Stimulated activated CD4-positive, alpha-beta T cell treated with anti-CD3 and anti-CD28 coated beads, TNF-alpha, amount 100 ng/mL, for 4 hours (primary cell): ENCODE results near the gene HGD.

Experiments
- DNase-seq, 3 experiments: peaks; one replicate each; pipeline ENCODE4 v3.0.0-alpha.2; 2020; ENCODE audit warnings: low read depth in 3 of 3

The HGD gene

DNA sequence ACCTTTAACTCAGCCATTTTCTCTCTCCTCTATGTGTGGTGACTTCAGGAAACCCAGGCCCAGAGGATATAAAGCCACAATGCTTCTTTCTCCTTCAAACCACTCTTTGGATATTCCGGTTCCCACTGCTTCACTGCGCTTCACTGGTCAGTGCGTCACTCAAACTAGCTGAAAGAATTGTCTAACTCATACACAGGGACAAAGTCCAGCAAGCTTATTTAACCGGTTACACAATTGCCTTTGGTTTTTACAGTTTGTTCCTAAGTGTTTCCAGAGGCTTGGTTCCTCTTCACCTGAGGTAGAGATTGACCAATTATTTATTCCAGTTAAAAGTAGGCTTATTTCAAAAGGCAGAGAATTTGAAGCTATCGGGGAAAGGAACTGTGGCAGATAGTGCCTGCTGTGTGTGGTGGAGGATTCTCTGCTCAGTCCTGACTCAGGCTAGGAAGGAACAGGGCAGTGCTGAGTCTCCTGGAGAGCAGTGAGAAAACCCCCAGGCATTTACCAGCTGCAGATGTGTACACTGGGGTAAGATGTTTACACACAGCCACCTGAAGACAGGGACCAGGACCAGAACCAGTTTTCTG is at the start of gene HGD:
Gene HGD (minus strand): TSS at position 145 of the 587 bp plus-strand sequence. CDS start 128 bp downstream, at position 17.
- DNase-seq: no peak

DNA sequence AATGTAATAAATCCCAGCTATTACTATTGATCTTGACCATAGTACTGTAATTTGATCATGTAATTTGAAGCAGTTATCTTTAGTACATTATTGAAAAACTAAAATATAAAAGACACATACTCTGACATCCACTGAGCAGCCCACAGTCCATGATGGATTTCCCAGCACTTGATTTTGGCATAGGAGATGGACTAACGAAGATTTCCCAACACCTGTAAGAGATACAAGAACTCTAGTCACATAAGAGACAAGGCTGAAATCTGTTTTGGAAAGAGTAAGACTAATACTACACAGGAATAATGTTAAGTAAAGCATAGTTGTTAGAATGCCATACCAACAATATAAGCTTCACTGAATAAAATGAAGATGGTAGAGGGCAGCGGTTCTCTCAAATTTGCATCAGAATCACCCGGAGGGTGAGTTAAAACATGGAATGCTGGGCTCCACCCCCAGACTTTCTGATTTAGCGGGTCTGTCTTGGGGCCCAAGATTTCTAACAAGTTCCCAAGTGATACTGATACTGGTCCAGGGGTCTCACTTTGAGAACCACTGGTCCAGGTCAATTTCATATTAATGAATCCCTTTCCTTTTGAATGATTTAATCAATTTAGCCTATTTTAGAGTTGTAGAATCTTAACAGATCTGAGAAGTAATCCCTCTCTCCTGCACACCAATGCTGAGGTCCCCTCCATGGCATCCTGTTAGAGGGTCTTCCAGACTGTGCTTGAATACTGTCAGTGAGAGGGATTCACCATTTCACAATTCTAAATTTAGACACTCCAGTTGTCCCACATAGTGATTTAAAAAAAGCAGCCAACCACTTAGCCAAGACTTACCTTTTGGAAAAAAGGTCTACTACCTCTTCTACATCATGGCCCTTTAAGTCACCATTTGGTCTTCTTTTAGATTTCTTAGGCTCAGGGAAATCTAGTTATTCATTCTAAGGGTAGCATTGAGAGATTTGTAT is 48.8 kb upstream of the HGD start:
- DNase-seq: no peak

- no peak for DNase-seq
Observed at GRCh38 chr3:120726791-120727190, 44.8 kb upstream of the HGD start.

- peak in 2 of 3 experiments; percentile 27 to 38 for DNase-seq
Observed at GRCh38 chr3:120719167-120719834, 37.3 kb upstream of the HGD start.

GRCh38 chr3:120713262-120713661 is 31.2 kb upstream of the HGD start:
- no peak for DNase-seq

DNA sequence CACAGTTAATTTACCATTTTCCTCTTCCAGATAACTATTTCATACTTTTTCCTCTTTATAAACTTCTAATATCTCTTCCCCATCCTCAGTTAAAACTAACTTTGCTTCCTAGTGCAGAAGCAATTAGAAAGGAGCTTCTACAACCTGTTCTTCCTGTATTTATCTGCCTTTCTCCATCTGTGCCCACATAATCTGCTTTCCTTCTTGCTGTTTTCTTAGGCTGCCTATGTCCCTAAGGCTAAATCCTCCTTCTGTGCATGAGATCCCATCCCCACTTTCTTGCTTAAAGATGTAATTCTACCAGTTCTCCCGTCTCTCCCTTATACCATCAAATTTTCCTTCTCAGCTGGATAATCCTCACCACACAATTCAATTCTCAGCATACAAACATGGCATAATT is 28.3 kb upstream of the HGD start:
- DNase-seq: no peak

- DNase-seq: no peak
Observed at GRCh38 chr3:120708408-120708807, 26.4 kb upstream of the HGD start.

DNA sequence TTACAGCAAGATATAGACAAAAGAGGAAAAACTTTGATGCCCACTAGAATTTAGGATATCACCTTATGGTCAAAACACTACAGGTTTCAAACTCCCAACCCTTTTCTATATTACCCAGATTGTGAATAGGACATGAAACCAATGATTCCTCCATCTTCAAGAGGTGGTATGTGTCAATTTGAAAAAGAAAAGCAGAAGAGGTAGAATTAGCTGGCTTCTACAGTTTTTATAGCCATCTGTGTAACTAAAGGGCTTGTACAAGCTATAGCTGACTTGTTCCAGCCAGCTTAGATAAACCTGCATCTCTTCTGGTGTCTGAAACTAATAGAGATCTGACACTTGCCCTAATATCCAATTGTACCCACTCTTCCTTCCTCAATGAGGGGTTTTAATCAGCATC is 24.9 kb upstream of the HGD start:
- no peak for DNase-seq

DNA sequence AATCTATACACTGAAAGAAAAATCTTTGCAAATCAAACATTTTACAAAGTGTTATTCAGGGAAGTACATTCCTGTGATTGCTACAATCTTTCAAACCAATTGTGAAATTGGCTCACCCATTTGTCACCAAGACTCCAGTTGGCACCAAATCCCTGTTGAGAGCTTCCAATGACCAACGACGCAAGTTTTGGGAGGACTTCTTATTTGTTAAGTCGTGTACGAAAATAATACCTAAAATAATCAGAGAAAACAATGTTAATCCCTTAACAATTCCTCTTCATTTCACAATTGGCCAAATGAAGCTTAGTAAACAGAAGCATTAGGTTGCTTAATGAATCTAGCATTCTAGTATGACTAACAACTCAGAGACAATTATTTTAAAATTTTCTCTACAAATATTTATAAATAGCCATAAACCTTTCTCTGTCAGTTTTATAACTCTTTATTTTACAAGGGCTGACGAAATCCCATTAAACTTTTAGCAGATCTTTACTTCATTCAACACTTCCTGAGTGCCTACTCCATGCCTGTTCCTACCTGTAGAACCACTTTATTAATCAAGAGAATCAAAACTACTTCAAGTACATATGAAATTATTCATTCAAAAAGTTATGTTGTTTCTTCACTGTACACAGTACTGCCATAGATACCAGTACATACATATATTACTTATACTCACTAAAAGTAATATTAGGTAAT is 24.0 kb upstream of the HGD start:
- no peak for DNase-seq

- DNase-seq: no peak
Observed at GRCh38 chr3:120699333-120699732, 17.3 kb upstream of the HGD start.

DNA sequence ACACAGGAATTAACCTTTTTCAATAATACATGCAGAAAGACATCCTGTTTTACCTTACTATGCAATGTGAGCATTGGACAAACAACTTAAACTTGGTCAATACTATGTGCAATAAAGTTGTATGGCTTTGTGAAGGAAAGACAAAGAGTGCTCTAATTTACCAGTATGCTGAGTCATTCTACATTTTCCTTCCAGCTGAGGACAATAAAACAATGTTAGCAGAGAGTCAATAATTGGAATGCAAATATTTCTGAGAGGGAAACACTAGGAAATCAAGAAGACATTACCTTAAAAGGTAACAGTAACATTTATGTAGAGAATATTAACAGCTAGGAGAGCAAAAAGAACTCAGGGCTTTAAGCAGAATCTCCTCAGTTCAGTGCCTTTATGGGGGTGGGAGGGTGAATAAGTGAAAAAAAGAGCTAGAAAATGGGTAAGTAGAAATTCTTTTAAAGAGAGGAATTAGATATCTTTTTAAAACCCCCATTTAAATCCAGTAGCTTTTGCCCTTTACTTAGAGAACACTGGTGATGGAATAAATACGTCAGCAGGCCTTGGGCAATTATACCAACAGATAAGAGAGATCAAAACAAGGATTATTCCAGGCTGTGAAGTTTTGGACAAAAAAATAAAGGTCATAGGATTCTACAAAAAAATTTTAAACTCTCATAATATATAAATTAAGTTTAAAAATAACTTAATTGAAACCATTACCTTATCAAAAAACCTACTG is 11.6 kb upstream of the HGD start:
- DNase-seq: no peak

GRCh38 chr3:120689395-120689794 is 7.4 kb upstream of the HGD start:
- DNase-seq: no peak

GRCh38 chr3:120688121-120688520 is 6.1 kb upstream of the HGD start:
- DNase-seq: no peak

- DNase-seq: no peak
Observed at GRCh38 chr3:120685411-120685810, 3.4 kb upstream of the HGD start.

GRCh38 chr3:120684896-120685295 is 2.9 kb upstream of the HGD start:
- DNase-seq: no peak

- DNase-seq: no peak
Observed at GRCh38 chr3:120683671-120684301, 1.7 kb upstream of the HGD start.

GRCh38 chr3:120683213-120683612 is 1.2 kb upstream of the HGD start:
- DNase-seq: no peak

GRCh38 chr3:120681506-120682038 is 467 bp downstream of the HGD start:
- DNase-seq: no peak

DNA sequence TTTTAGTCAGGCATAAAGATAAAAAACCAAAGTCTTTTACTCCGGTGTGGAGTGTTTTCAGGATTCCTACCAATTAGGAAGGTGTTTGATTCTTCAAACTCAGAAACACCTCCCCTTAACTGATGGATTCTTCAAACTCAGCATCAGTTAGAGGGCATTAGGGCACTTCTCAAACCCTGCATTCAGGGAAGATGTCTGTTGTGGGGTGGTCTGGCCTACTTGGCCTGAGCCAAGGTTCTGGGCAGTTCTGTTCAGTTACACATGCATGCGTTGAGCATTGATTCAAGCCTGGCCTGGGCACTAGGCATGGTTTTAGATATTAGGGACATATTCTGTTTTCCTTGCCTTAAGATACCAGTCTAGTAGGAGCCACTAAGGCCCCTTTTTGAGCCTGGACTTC is 1.0 kb downstream of the HGD start:
- no peak for DNase-seq

DNA sequence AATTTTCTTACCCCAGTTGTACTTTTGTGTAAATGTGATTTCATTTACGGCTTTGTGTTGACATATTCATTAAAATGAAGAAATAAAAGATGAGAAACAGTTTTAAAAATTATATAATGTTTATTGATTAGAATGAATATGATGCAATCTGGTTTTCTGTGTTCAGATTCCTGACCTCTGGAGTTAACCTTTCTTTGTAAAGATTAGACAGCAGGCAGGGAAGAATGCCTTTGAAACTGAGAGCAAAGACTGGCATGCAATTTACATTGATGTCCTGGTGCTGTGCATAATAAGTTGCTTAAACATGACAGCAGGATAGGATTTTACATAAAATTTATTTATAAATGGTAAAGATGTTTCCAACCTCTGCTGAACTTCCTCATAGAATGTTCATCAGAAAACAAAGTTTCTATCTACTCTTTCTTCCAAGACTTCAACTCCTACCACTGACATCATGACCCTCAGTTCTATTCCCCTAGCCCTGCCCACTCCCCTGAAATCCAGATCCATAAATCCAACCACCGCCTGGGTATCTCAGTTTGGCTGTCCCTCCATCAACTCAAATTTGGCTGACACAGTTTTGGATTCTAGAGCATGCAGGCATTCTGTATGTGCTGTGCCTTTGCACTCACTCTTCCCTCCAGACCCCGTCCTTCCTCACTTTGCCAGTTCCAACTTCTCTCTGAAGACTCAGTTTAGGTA is 1.7 kb downstream of the HGD start:
- no peak for DNase-seq
